A549 (cell line): ENCODE data around the gene TRIM24.

Experiments
- CBX2 ChIP-seq: fragments of 200-600 bp; sonication (generic); IDR thresholded peaks from 2 replicates; pipeline ENCODE4 v1.6.1; 2016; ENCODE audit warnings: low read depth, mild to moderate bottlenecking, borderline replicate concordance
- CHD4 ChIP-seq: fragments of 200-600 bp; sonication (generic); IDR thresholded peaks from 2 replicates; pipeline ENCODE4 v1.6.1; 2016; ENCODE audit warnings: antibody characterized with exemption, mild to moderate bottlenecking, borderline replicate concordance
- CTCF ChIP-seq: fragments of >200 bp; sonication (Bioruptor Twin); formaldehyde crosslinking; IDR thresholded peaks from 3 replicates; pipeline ENCODE4 v1.5.1; 2016
- E2F6 ChIP-seq: IDR thresholded peaks from 2 replicates; pipeline ENCODE4 v1.6.1; 2012; ENCODE audit warnings: low read depth, borderline replicate concordance
- ELK1 ChIP-seq: fragments of 150-350 bp; IDR thresholded peaks from 2 replicates; pipeline ENCODE4 v1.6.1; 2014; ENCODE audit warnings: low read depth, mild to moderate bottlenecking, low read length
- HES2 ChIP-seq: fragments of >200 bp; sonication (Bioruptor Twin); formaldehyde crosslinking; IDR thresholded peaks from 2 replicates; pipeline ENCODE4 v1.6.1; 2016
- NFE2L2 ChIP-seq: fragments of 150-350 bp; conservative IDR thresholded peaks from 2 replicates; pipeline ENCODE4 v1.6.1; 2014; ENCODE audit warnings: low read length
- POLR2A ChIP-seq: IDR thresholded peaks from 2 replicates; pipeline ENCODE4 v1.6.1; 2012; ENCODE audit warnings: mild to moderate bottlenecking, low read length

- no peak for TF ChIP-seq CTCF
- TF ChIP-seq NFE2L2 = no peak
- TF ChIP-seq ELK1 = no peak
- TF ChIP-seq CBX2 = no peak
- TF ChIP-seq E2F6 = no peak
- TF ChIP-seq CHD4 = no peak
- no peak for TF ChIP-seq POLR2A
- TF ChIP-seq HES2 = no peak
These were observed 119.6 kb downstream of the TRIM24 start for GRCh38 chr7:138579671-138580070.
